KMS-11 (cell line): ENCODE data around the gene PCCA.
"Not testable (repeated sequence)": the region's sequence is repeated elsewhere in the genome, so short reads cannot be mapped to it uniquely, and the experiment has no call there.

Source experiments
- H2AFZ ChIP-seq: fragments of 200-600 bp; sonication (generic); 2 replicates; pipeline ENCODE4 v1.6.1; 2016; ENCODE audit warnings: antibody characterized with exemption, mixed run types, low read depth
- H3K27ac ChIP-seq: fragments of 200-600 bp; sonication (generic); 2 replicates; pipeline ENCODE4 v1.6.1; 2016; ENCODE audit warnings: mild to moderate bottlenecking, mixed run types
- H3K27me3 ChIP-seq: fragments of 200-600 bp; sonication (generic); 2 replicates; pipeline ENCODE4 v1.6.1; 2017; ENCODE audit warnings: mild to moderate bottlenecking, low read depth, mixed run types, moderate library complexity; ENCODE audit not compliant: insufficient read depth
- H3K36me3 ChIP-seq: fragments of 200-600 bp; sonication (generic); 2 replicates; pipeline ENCODE4 v1.6.1; 2017; ENCODE audit warnings: mild to moderate bottlenecking, mixed run types; ENCODE audit not compliant: insufficient read depth
- H3K4me1 ChIP-seq: fragments of 200-600 bp; sonication (generic); 2 replicates; pipeline ENCODE4 v1.6.1; 2016; ENCODE audit warnings: mild to moderate bottlenecking, low read depth, mixed run types; ENCODE audit not compliant: poor library complexity, severe bottlenecking
- H3K4me2 ChIP-seq: fragments of 200-600 bp; sonication (generic); 2 replicates; pipeline ENCODE4 v1.7.0; 2016; ENCODE audit warnings: mild to moderate bottlenecking, mixed run types
- H3K4me3 ChIP-seq: fragments of 200-600 bp; sonication (generic); IDR thresholded peaks from 2 replicates; pipeline ENCODE4 v1.6.1; 2017; ENCODE audit warnings: low read depth, low read length, mixed read lengths; ENCODE audit not compliant: insufficient read depth
- H3K79me2 ChIP-seq: fragments of 200-600 bp; sonication (generic); 2 replicates; pipeline ENCODE4 v1.6.1; 2016; ENCODE audit warnings: low read depth, mixed run types; ENCODE audit not compliant: insufficient read depth
- H3K9ac ChIP-seq: fragments of 200-600 bp; sonication (generic); 2 replicates; pipeline ENCODE4 v1.6.1; 2016; ENCODE audit warnings: mild to moderate bottlenecking, mixed run types
- H4K20me1 ChIP-seq: fragments of 200-600 bp; sonication (generic); 2 replicates; pipeline ENCODE4 v1.6.1; 2016; ENCODE audit warnings: mild to moderate bottlenecking, mixed run types; ENCODE audit not compliant: insufficient read depth
- CTCF ChIP-seq: fragments of 200-600 bp; sonication (generic); conservative IDR thresholded peaks from 2 replicates; pipeline ENCODE4 v1.6.1; 2017; ENCODE audit warnings: low read depth, mild to moderate bottlenecking, antibody characterized with exemption, low read length, moderate library complexity, mixed read lengths

The PCCA gene

GRCh38 chr13:100139817-100140216, 50.9 kb downstream of the PCCA start:
- no peak overlapping the region for H3K27ac ChIP-seq
- H4K20me1 ChIP-seq = no peaks in the 10 kb centered on the region
- no peak for TF ChIP-seq CTCF
- no peak overlapping the region for H3K4me3 ChIP-seq
- no peaks in the 10 kb centered on the region for H3K27me3 ChIP-seq
- no peaks in the 10 kb centered on the region for H3K4me1 ChIP-seq
- no peak overlapping the region for H2AFZ ChIP-seq
- H3K79me2 ChIP-seq = no peaks in the 10 kb centered on the region
- no peaks in the 10 kb centered on the region for H3K36me3 ChIP-seq
- no peak overlapping the region for H3K9ac ChIP-seq
- no peak overlapping the region for H3K4me2 ChIP-seq

- no peaks in the 10 kb centered on the region for H3K79me2 ChIP-seq
- no peak for TF ChIP-seq CTCF
- H3K4me3 ChIP-seq = no peak overlapping the region
- H4K20me1 ChIP-seq = no peaks in the 10 kb centered on the region
- H3K4me2 ChIP-seq = no peak overlapping the region
- H2AFZ ChIP-seq = no peak overlapping the region
- no peaks in the 10 kb centered on the region for H3K36me3 ChIP-seq
- no peaks in the 10 kb centered on the region for H3K27me3 ChIP-seq
- H3K27ac ChIP-seq = no peak overlapping the region
- H3K9ac ChIP-seq = no peak overlapping the region
- H3K4me1 ChIP-seq = no peaks in the 10 kb centered on the region
Measured at GRCh38 chr13:100140441-100140840, 51.5 kb downstream of the PCCA start.

- H3K27ac ChIP-seq, H2AFZ ChIP-seq, H3K36me3 ChIP-seq, H3K27me3 ChIP-seq, H3K79me2 ChIP-seq, H4K20me1 ChIP-seq, H3K4me3 ChIP-seq, H3K4me2 ChIP-seq, H3K4me1 ChIP-seq, H3K9ac ChIP-seq: not testable (repeated sequence)
Measured at GRCh38 chr13:100141461-100141961, 52.6 kb downstream of the PCCA start.

GRCh38 chr13:100146534-100146933, 57.6 kb downstream of the PCCA start:
- H4K20me1 ChIP-seq = no peaks in the 10 kb centered on the region
- no peak overlapping the region for H2AFZ ChIP-seq
- H3K27ac ChIP-seq = no peak overlapping the region
- H3K79me2 ChIP-seq = no peaks in the 10 kb centered on the region
- no peak overlapping the region for H3K9ac ChIP-seq
- no peaks in the 10 kb centered on the region for H3K27me3 ChIP-seq
- H3K4me2 ChIP-seq = no peak overlapping the region
- no peaks in the 10 kb centered on the region for H3K36me3 ChIP-seq
- no peak overlapping the region for H3K4me3 ChIP-seq
- no peaks in the 10 kb centered on the region for H3K4me1 ChIP-seq
- no peak for TF ChIP-seq CTCF

- Histone ChIP-seq H3K4me2 (no peak overlapping the region), H3K79me2 (no peaks in the 10 kb centered on the region), H3K4me3 (no peak overlapping the region), H3K9ac (no peak overlapping the region), H3K36me3 (no peaks in the 10 kb centered on the region), H4K20me1 (no peaks in the 10 kb centered on the region), H2AFZ (no peak overlapping the region), H3K27me3 (no peaks in the 10 kb centered on the region), H3K27ac (no peak overlapping the region), H3K4me1 (no peaks in the 10 kb centered on the region)
- TF ChIP-seq CTCF = no peak
Measured at GRCh38 chr13:100147825-100148224, 58.9 kb downstream of the PCCA start.
